Osteocyte (in vitro differentiated cells): ENCODE measurements around the gene DGUOK. TPM values are rescaled to one million over a fixed set of nuclear protein-coding genes. Genes with fewer than 3 reads are reported as not detected.

Experiments
- DNase-seq: peaks from one replicate; pipeline ENCODE4 v3.0.0; 2021; ENCODE audit warnings: mixed read lengths; ENCODE audit not compliant: unreplicated experiment; ENCODE audit errors: extremely low spot score
- H3K27ac Mint-ChIP-seq: one replicate; pipeline ENCODE4 v1.8.0; 2021; ENCODE audit warnings: mild to moderate bottlenecking, mixed read lengths; ENCODE audit not compliant: unreplicated experiment
- H3K27me3 Mint-ChIP-seq: one replicate; pipeline ENCODE4 v1.8.0; 2021; ENCODE audit warnings: mixed read lengths; ENCODE audit not compliant: unreplicated experiment
- H3K36me3 Mint-ChIP-seq: one replicate; pipeline ENCODE4 v1.8.0; 2021; ENCODE audit warnings: mixed read lengths; ENCODE audit not compliant: unreplicated experiment
- H3K4me1 Mint-ChIP-seq: one replicate; pipeline ENCODE4 v1.8.0; 2021; ENCODE audit warnings: mixed read lengths; ENCODE audit not compliant: unreplicated experiment
- H3K4me3 Mint-ChIP-seq: one replicate; pipeline ENCODE4 v1.8.0; 2021; ENCODE audit warnings: mild to moderate bottlenecking, moderate library complexity, mixed read lengths; ENCODE audit not compliant: unreplicated experiment
- H3K9me3 Mint-ChIP-seq: one replicate; pipeline ENCODE4 v1.8.0; 2021; ENCODE audit warnings: mixed read lengths; ENCODE audit not compliant: unreplicated experiment
- total RNA-seq: library from RNA; stranded (reverse); gene quantifications from 2 replicates; pipeline ENCODE4 v1.2.1, GENCODE V29; 2021
- TF ChIP-seq, protein P1 (sequence below): fragments of 200-600 bp; sonication (generic); IDR thresholded peaks from 2 replicates; pipeline ENCODE4 v1.5.0; 2021; ENCODE audit warnings: antibody characterized with exemption, mild to moderate bottlenecking, moderate library complexity

DGUOK gene
- total RNA-seq, 1 donor from 2014 or later, result 63.9 TPM

DNA sequence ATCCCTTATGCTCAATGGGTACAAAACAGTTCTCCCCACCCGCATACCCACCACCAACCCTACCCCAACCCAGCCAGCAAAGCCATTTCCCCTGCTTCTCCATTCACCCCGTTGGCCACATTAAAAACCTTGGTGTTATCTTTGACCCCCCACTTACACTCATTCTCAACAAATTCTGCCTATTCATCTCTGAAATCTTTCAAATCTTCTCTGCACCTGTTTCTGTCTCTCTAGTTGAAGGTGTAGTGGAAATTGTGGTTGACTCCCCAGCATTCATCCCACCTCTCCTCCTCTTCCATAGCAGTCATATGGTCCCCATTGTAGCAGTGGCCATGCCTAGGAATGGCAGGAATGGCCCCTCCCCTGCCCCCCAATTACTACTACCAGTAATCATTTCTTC lies 37.5 kb downstream of the DGUOK start:
- DNase-seq, result no peak
- Mint-ChIP-seq H3K4me3 (no peak overlapping the region), H3K36me3 (peaks cover 19% of the 10 kb centered on the region), H3K4me1 (no peaks in the 10 kb centered on the region), H3K27me3 (no peaks in the 10 kb centered on the region), H3K9me3 (peaks cover 7% of the 10 kb centered on the region), H3K27ac (no peak overlapping the region)
- TF ChIP-seq, protein P1, sequence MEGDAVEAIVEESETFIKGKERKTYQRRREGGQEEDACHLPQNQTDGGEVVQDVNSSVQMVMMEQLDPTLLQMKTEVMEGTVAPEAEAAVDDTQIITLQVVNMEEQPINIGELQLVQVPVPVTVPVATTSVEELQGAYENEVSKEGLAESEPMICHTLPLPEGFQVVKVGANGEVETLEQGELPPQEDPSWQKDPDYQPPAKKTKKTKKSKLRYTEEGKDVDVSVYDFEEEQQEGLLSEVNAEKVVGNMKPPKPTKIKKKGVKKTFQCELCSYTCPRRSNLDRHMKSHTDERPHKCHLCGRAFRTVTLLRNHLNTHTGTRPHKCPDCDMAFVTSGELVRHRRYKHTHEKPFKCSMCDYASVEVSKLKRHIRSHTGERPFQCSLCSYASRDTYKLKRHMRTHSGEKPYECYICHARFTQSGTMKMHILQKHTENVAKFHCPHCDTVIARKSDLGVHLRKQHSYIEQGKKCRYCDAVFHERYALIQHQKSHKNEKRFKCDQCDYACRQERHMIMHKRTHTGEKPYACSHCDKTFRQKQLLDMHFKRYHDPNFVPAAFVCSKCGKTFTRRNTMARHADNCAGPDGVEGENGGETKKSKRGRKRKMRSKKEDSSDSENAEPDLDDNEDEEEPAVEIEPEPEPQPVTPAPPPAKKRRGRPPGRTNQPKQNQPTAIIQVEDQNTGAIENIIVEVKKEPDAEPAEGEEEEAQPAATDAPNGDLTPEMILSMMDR, result no peak

DNA sequence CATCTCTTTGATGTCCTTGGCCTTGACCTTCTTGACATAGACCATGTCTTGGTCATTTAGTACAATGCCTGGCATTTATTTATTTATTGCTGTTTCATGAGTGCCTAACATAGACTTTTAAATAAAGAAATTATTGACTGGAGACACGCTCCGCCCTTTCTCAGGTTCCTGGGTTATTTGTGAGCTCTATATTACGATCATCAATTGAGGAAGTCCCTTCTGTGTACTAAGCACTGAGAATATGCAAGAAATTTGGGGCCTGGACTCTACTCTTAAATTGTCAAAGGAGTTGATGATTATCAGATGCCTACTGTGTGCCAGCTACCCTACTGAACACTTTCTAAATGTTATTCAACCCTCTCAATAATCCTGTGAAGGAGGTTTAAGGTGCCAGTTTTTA lies 38.4 kb downstream of the DGUOK start:
- no peak for DNase-seq
- no peaks in the 10 kb centered on the region for H3K27me3 Mint-ChIP-seq
- TF ChIP-seq, protein P1, result no peak

DNA sequence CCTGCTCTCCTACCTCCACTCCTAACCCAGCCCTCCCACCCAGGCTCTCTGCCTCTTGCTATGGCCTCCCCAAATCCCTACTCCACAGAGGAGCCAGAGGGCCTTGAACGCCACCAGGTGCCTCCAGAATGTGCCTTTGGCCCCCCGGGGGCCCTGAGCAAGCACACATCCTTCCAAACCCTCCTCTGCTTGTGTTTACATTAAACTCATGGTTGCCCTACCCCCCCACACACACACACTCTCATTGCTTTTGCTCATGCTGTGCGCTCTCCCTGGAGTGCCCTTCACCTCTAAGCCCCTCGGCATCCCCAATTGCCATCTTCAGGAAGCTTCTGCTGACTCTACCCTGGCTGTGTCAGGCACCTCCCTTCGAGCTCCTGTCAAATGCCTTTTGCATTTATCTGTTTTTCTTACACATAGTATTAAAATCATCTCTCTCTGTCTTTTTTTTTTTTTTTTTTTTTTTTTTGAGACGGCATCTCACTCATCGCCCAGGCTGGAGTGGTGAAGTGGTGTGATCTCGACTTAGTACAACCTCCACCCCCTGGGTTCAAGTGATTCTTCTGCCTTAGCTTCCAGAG lies 41.8 kb downstream of the DGUOK start:
- TF ChIP-seq, protein P1, result no peak
- Mint-ChIP-seq H3K27me3 (peaks cover 5% of the 10 kb centered on the region), H3K27ac (no peak overlapping the region), H3K4me1 (peaks cover 16% of the 10 kb centered on the region), H3K4me3 (no peak overlapping the region), H3K36me3 (no peaks in the 10 kb centered on the region), H3K9me3 (no peaks in the 10 kb centered on the region)
- no peak for DNase-seq

More for the DNA sequence above, 38.4 kb downstream of the DGUOK start:
- no peaks in the 10 kb centered on the region for H3K4me1 Mint-ChIP-seq
- H3K4me3 Mint-ChIP-seq, result no peak overlapping the region
- H3K27ac Mint-ChIP-seq, result no peak overlapping the region
- H3K36me3 Mint-ChIP-seq, result peaks cover 13% of the 10 kb centered on the region
- peaks cover 7% of the 10 kb centered on the region for H3K9me3 Mint-ChIP-seq

DNA sequence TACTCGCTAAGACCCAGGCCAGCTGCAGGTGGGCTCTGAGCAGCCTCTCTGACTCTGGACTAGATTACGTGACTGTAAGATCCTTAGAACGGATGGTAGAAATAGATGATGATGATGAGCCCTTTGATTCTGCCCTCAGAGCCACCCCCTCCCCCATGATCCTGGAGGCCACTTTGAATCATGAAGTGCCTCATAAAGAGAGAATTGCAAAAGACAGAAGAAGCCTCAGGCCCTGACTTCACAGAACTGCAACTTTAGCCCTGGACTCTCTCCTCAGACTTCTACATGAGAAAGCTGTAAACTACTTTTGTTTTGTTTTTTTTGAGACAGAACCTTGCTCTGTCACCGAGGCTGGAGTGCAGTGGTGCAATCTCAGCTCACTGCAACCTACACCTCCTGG lies 42.7 kb downstream of the DGUOK start:
- Mint-ChIP-seq H3K4me3 (no peak overlapping the region), H3K27ac (no peak overlapping the region), H3K27me3 (peaks cover 5% of the 10 kb centered on the region), H3K4me1 (peaks cover 16% of the 10 kb centered on the region), H3K36me3 (no peaks in the 10 kb centered on the region), H3K9me3 (no peaks in the 10 kb centered on the region)
- DNase-seq, result no peak
- TF ChIP-seq, protein P1, result no peak

DNA sequence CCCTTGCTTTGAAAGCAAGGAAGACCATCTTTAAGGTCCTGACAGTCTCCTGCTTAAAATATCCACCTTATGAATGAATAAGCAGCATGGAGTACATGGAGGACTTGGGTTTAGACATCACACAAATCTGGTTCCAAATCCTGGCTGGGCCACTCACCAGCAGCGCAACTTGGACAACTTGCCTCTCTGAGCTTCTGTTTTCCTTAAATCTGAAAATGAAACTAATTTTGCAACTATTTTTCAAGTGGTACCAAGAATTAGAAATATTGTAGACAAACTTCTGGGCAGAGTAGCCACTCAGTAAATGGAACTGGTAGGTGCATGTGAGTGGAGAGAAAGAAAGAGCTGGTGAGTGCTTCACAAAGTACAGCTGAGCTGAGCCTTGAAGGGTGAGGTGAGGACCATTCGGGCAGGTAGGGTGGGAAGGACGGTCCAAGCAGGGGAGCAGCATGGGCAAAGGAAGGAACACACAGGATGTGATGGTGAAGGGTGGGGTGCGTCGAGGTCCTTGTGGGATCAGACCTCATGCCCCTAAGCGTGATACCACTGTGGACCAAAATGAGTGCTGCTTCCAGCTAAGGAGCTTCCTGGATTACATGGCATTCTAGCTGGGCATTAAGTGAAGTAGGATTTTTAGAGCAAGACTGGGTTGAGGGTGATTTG lies 43.6 kb downstream of the DGUOK start:
- H3K27ac Mint-ChIP-seq, result no peak overlapping the region
- peaks cover 5% of the 10 kb centered on the region for H3K27me3 Mint-ChIP-seq
- no peak overlapping the region for H3K4me3 Mint-ChIP-seq
- TF ChIP-seq, protein P1, result no peak
- peaks cover 16% of the 10 kb centered on the region for H3K4me1 Mint-ChIP-seq
- no peak for DNase-seq
- no peaks in the 10 kb centered on the region for H3K36me3 Mint-ChIP-seq
- no peaks in the 10 kb centered on the region for H3K9me3 Mint-ChIP-seq
